IMR-90 (cell line): Measurements from ENCODE around the gene PPFIA1. TPM values are rescaled to one million over a fixed set of nuclear protein-coding genes. Genes with fewer than 3 reads are reported as not detected.

ENCODE experiments used
- ATAC-seq: fragments of 200-7000 bp; cut with Tn5 transposase; 2 replicates; pipeline ENCODE4 v1.9.1; 2020; ENCODE audit warnings: low read depth, mild to moderate bottlenecking, moderate library complexity
- BruUV-seq: library from RNA; stranded (reverse); fragments of 400-500 nt; replicated peaks from 2 replicates; lab custom pipeline; 2021; lab: Mats Ljungman, UMichigan
- CTCF ChIA-PET: fragments of 300-600 bp; formaldehyde crosslinking; extraction: SDS; loops from one replicate; lab custom pipeline; 2021; ENCODE audit warnings: antibody characterized with exemption; lab: Yijun Ruan, JAX
- POLR2A ChIA-PET: fragments of 300-600 bp; sonication (Branson Sonifier 250); formaldehyde crosslinking; loops from one replicate; lab custom pipeline; 2022; ENCODE audit warnings: antibody characterized with exemption; ENCODE audit not compliant: unreplicated experiment; lab: Charles Lee
- DNase-seq: peaks from one replicate; pipeline ENCODE4 v3.0.0; 2013
- H2AFZ ChIP-seq: replicated peaks from 2 replicates; pipeline ENCODE3; 2013; ENCODE audit warnings: low read length, mild to moderate bottlenecking; ENCODE audit not compliant: poor library complexity
- H2AK5ac ChIP-seq: 2 replicates; pipeline ENCODE4 v1.6.1; 2013; ENCODE audit warnings: low read depth, low read length, inconsistent platforms
- H2AK9ac ChIP-seq: replicated peaks from 2 replicates; pipeline ENCODE3; 2013; ENCODE audit warnings: mild to moderate bottlenecking, low read depth, low read length, moderate library complexity; ENCODE audit not compliant: poor library complexity
- H2BK120ac ChIP-seq: 2 replicates; pipeline ENCODE4 v1.6.1; 2013; ENCODE audit warnings: low read depth, low read length, inconsistent platforms
- H2BK15ac ChIP-seq: 3 replicates; pipeline ENCODE4 v1.6.1; 2013; ENCODE audit warnings: low read depth, low read length, inconsistent platforms
- H2BK20ac ChIP-seq: 2 replicates; pipeline ENCODE4 v1.6.1; 2013; ENCODE audit warnings: low read depth, mild to moderate bottlenecking, inconsistent platforms, low read length, moderate library complexity
- H2BK5ac ChIP-seq: 2 replicates; pipeline ENCODE4 v1.6.1; 2013; ENCODE audit warnings: mild to moderate bottlenecking, low read depth, low read length, inconsistent platforms; ENCODE audit not compliant: poor library complexity, severe bottlenecking
- H3K14ac ChIP-seq: replicated peaks from 2 replicates; pipeline ENCODE4 v1.6.1; 2013; ENCODE audit warnings: low read depth, low read length, inconsistent platforms
- H3K18ac ChIP-seq: 2 replicates; pipeline ENCODE4 v1.6.1; 2013; ENCODE audit warnings: low read depth, low read length, control low read depth
- H3K23ac ChIP-seq: 2 replicates; pipeline ENCODE4 v1.6.1; 2013; ENCODE audit warnings: low read depth, low read length, inconsistent platforms
- H3K27ac ChIP-seq: 2 replicates; pipeline ENCODE4 v1.5.1; 2013; ENCODE audit warnings: mild to moderate bottlenecking, control low read depth, low read length; ENCODE audit not compliant: insufficient read depth
- H3K27me3 ChIP-seq: 2 replicates; pipeline ENCODE4 v1.6.1; 2013; ENCODE audit warnings: low read length; ENCODE audit not compliant: control insufficient read depth, insufficient read depth
- H3K36me3 ChIP-seq: 2 replicates; pipeline ENCODE4 v1.6.1; 2013; ENCODE audit warnings: low read length, mixed read lengths; ENCODE audit not compliant: control insufficient read depth, insufficient read depth
- H3K4ac ChIP-seq: 2 replicates; pipeline ENCODE4 v1.6.1; 2013; ENCODE audit warnings: low read depth, low read length, inconsistent platforms
- H3K4me1 ChIP-seq: 2 replicates; pipeline ENCODE4 v1.6.1; 2013; ENCODE audit warnings: low read length, mixed read lengths; ENCODE audit not compliant: control insufficient read depth, insufficient read depth
- H3K4me2 ChIP-seq: 2 replicates; pipeline ENCODE4 v1.6.1; 2013; ENCODE audit warnings: low read depth, mild to moderate bottlenecking, control low read depth, low read length, moderate library complexity
- H3K4me3 ChIP-seq: 2 replicates; pipeline ENCODE4 v1.5.1; 2013; ENCODE audit warnings: low read depth, mild to moderate bottlenecking, control low read depth, low read length, moderate library complexity; ENCODE audit not compliant: insufficient read depth
- H3K56ac ChIP-seq: 2 replicates; pipeline ENCODE4 v1.6.1; 2013; ENCODE audit warnings: low read length, inconsistent platforms; ENCODE audit not compliant: insufficient read depth; ENCODE audit errors: extremely low read depth
- H3K79me1 ChIP-seq, 2 experiments: 2 replicates each; pipeline ENCODE4 v1.6.1; 2013; ENCODE audit warnings: low read length in 2 of 2, inconsistent platforms in 1 of 2, low read depth in 1 of 2
- H3K9ac ChIP-seq: 2 replicates; pipeline ENCODE4 v1.6.1; 2013; ENCODE audit warnings: low read depth, low read length, control low read depth
- H3K9me1 ChIP-seq: 2 replicates; pipeline ENCODE4 v1.6.1; 2013; ENCODE audit warnings: low read length, inconsistent platforms; ENCODE audit not compliant: insufficient read depth
- H3K9me3 ChIP-seq: 2 replicates; pipeline ENCODE4 v1.6.1; 2013; ENCODE audit warnings: low read length; ENCODE audit not compliant: control insufficient read depth, insufficient read depth
- H4K20me1 ChIP-seq: 2 replicates; pipeline ENCODE4 v1.6.1; 2013; ENCODE audit warnings: low read length, inconsistent platforms; ENCODE audit not compliant: insufficient read depth
- H4K5ac ChIP-seq: 2 replicates; pipeline ENCODE4 v1.6.1; 2013; ENCODE audit warnings: mild to moderate bottlenecking, low read depth, low read length, control low read depth
- H4K8ac ChIP-seq, 2 experiments: 2 replicates each; pipeline ENCODE4 v1.6.1; 2013; ENCODE audit warnings: low read depth in 2 of 2, low read length in 2 of 2, control low read depth in 1 of 2, inconsistent platforms in 1 of 2
- H4K91ac ChIP-seq: 2 replicates; pipeline ENCODE4 v1.6.1; 2013; ENCODE audit warnings: low read depth, low read length, inconsistent platforms; ENCODE audit not compliant: insufficient read depth
- ELK1 ChIP-seq: fragments of 150-350 bp; IDR thresholded peaks from 2 replicates; pipeline ENCODE4 v1.6.1; 2016; ENCODE audit warnings: low read depth, mild to moderate bottlenecking, low read length, moderate library complexity, borderline replicate concordance
- RCOR1 ChIP-seq: IDR thresholded peaks from 2 replicates; pipeline ENCODE4 v1.6.1; 2012; ENCODE audit warnings: mild to moderate bottlenecking, low read length, improper control_type of control experiment; ENCODE audit not compliant: insufficient replicate concordance
- SMC3 ChIP-seq: fragments of 150-350 bp; IDR thresholded peaks from 2 replicates; pipeline ENCODE4 v1.6.1; 2016; ENCODE audit warnings: low read depth, mild to moderate bottlenecking, antibody characterized with exemption, low read length, moderate library complexity
- WGBS, 2 experiments: methylation state at CpG; one replicate each; pipeline versions ENCODE4 v1.1.5 to v1.1.7; 2013; ENCODE audit warnings: missing lambda C conversion rate in 2 of 2; ENCODE audit not compliant: insufficient read length in 1 of 2; ENCODE audit errors: extremely low coverage in 2 of 2; 5-methylcytosine and 5-hydroxymethylcytosine counted together
- dilution Hi-C: fragments of 300-500 bp; cut with HindIII; formaldehyde crosslinking; loops from one replicate; pipeline ENCODE4 v1.14.3; 2018; ENCODE audit warnings: low sequenced_read_pairs; ENCODE audit not compliant: unreplicated experiment
- in situ Hi-C: fragments of 300-500 bp; cut with MboI; formaldehyde crosslinking; loops from 3 replicates; pipeline ENCODE4 v1.14.3; 2019; ENCODE audit warnings: low sequenced_read_pairs, inconsistent platforms, mixed read lengths
- intact Hi-C: fragments of 100-400 bp; cut with micrococcal nuclease; formaldehyde crosslinking; loops from 2 replicates; pipeline ENCODE4 v1.10.0; 2022
- polyA plus RNA-seq, 3 experiments: library from polyadenylated mRNA; depleted of rRNA; stranded (reverse); fragments of >200 nt; gene quantifications; 2 replicates each; pipeline ENCODE4 v1.2.3, GENCODE V29; 2012; ENCODE audit warnings: low replicate concordance in 1 of 3
- total RNA-seq: library from RNA; depleted of rRNA; stranded (reverse); fragments of >200 nt; gene quantifications from 2 replicates; pipeline ENCODE4 v1.2.3, GENCODE V29; 2012

PPFIA1 gene
- total and polyA plus RNA-seq, 2 of the 4 experiments (the other 2 are of a cell fraction): 25.6 to 37.2 TPM

GRCh38 chr11:70402016-70402415, 131.5 kb downstream of the PPFIA1 start:
- peaks cover 23% of the 10 kb centered on the region for H3K9me1 ChIP-seq
- no peak overlapping the region for H2AFZ ChIP-seq
- H4K8ac ChIP-seq: no peak overlapping the region
- peaks cover 27% of the 10 kb centered on the region for H3K36me3 ChIP-seq
- TF ChIP-seq ELK1 (no peak), SMC3 (no peak), RCOR1 (no peak)
- H2BK5ac ChIP-seq: no peak overlapping the region
- no peak overlapping the region for H3K23ac ChIP-seq
- no peak overlapping the region for H2AK5ac ChIP-seq
- H3K4me2 ChIP-seq: no peak overlapping the region
- peaks cover 80% of the 10 kb centered on the region for H4K20me1 ChIP-seq
- H4K91ac ChIP-seq: no peak overlapping the region
- ChIA-PET POLR2A (interaction anchor here (0.7 kb wide), 1 partner anchor 813 kb away, joined by 5 read pairs; no protein-coding TSS in a partner anchor), CTCF (interaction anchor here (0.6 kb wide), 1 partner anchor 136 kb away, joined by 4 read pairs; no protein-coding TSS in a partner anchor)
- in situ Hi-C loops (no loop called here), intact Hi-C loops (no loop called here), dilution Hi-C loops (no loop called here)
- ATAC-seq: no peak
- H3K4me3 ChIP-seq: no peak overlapping the region
- no peak overlapping the region for H3K14ac ChIP-seq
- no peak overlapping the region for H4K5ac ChIP-seq
- H2BK20ac ChIP-seq: no peak overlapping the region
- H3K27me3 ChIP-seq: no peaks in the 10 kb centered on the region
- H3K79me1 ChIP-seq: peaks cover 11 to 52% of the 10 kb centered on the region in 2 experiments
- DNase-seq: no peak
- H3K18ac ChIP-seq: no peak overlapping the region
- BruUV-seq: TSS peak; percentile 14
- no peak overlapping the region for H3K4ac ChIP-seq
- H3K56ac ChIP-seq: no peak overlapping the region
- no peak overlapping the region for H3K27ac ChIP-seq
- H2BK15ac ChIP-seq: no peak overlapping the region
- H3K9ac ChIP-seq: no peak overlapping the region
- H2BK120ac ChIP-seq: no peak overlapping the region
- H2AK9ac ChIP-seq: no peak overlapping the region
- 100% methylated on average over 3 of the region's 10 CpGs; no CpG with 5 or more reads in 1 of the 2 experiments for WGBS, 2 experiments
- H3K9me3 ChIP-seq: no peaks in the 10 kb centered on the region
- H3K4me1 ChIP-seq: peaks cover 17% of the 10 kb centered on the region
